ENCODE results near the gene TRPM8.

TRPM8 gene

GRCh38 chr2:234019896-234020295, 102.7 kb downstream of the TRPM8 start:
- TF ChIP-seq CTCF (IDR thresholded peaks at IDR 0.05; ENCODE audit: low read depth, low read length), result no peak
- no peak for TF ChIP-seq EZH2phosphoT487 (IDR thresholded peaks at IDR 0.05; ENCODE audit: low read depth)
- H3K27me3 ChIP-seq (ENCODE audit: low read depth, low read length), result 0 out of 2 replicates have a peak, but pooled peaks cover 4% of the 10 kb centered on the region
- no peaks in the 10 kb centered on the region for H3K79me2 ChIP-seq (ENCODE audit: low read length)
- no peak overlapping the region for H3K9ac ChIP-seq (ENCODE audit: low read length)
- H3K36me3 ChIP-seq (replicated peaks; ENCODE audit: low read depth, low read length), result no peaks in the 10 kb centered on the region
- no peak overlapping the region for H3K4me3 ChIP-seq (ENCODE audit: low read length)
- H2AFZ ChIP-seq (ENCODE audit: low read depth, low read length), result no peak overlapping the region
- H3K4me2 ChIP-seq (ENCODE audit: low read length), result no peak overlapping the region
- H4K20me1 ChIP-seq (ENCODE audit: insufficient read depth, low read length), result no peaks in the 10 kb centered on the region
- H3K9me3 ChIP-seq (ENCODE audit: insufficient read depth, low read length), result no peaks in the 10 kb centered on the region
- H3K27ac ChIP-seq (ENCODE audit: low read length), result no peak overlapping the region
- H3K4me1 ChIP-seq (ENCODE audit: low read length), result no peaks in the 10 kb centered on the region; the same call in 1 of the 2 replicates

DNA sequence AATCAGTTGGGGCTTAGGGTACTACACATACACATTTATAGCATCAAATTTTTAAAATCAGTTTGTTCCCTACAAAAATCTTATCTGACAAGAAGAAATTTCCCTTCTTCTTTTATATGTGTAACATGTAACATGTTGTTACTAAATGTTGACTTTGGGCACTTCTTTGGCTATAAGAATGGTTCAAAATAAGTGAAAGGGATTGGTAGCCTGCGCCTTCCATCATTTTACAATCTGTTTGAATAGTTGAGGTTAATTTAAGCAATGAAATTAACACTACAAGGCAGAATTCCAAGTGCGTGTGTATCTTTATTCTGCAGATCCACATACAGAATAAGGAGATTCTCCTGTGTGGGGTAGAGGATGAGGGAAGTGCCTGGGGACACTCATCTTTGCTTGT, 103.2 kb downstream of the TRPM8 start:
- Histone ChIP-seq H3K9me3 (ENCODE audit: insufficient read depth, low read length) (no peaks in the 10 kb centered on the region), H3K4me1 (ENCODE audit: low read length) (peaks cover 4% of the 10 kb centered on the region), H3K27ac (ENCODE audit: low read length) (no peak overlapping the region), H3K36me3 (replicated peaks; ENCODE audit: low read depth, low read length) (no peaks in the 10 kb centered on the region), H3K27me3 (ENCODE audit: low read depth, low read length) (0 out of 2 replicates have a peak, but pooled peaks cover 4% of the 10 kb centered on the region), H2AFZ (ENCODE audit: low read depth, low read length) (no peak overlapping the region), H3K4me2 (ENCODE audit: low read length) (no peak overlapping the region), H3K9ac (ENCODE audit: low read length) (no peak overlapping the region), H4K20me1 (ENCODE audit: insufficient read depth, low read length) (no peaks in the 10 kb centered on the region), H3K4me3 (ENCODE audit: low read length) (no peak overlapping the region), H3K79me2 (ENCODE audit: low read length) (no peaks in the 10 kb centered on the region)
- TF ChIP-seq EZH2phosphoT487 (IDR thresholded peaks at IDR 0.05; ENCODE audit: low read depth) (no peak), CTCF (IDR thresholded peaks at IDR 0.05; ENCODE audit: low read depth, low read length) (no peak)

- no peaks in the 10 kb centered on the region for H4K20me1 ChIP-seq (ENCODE audit: insufficient read depth, low read length)
- peaks cover 9% of the 10 kb centered on the region; the same call in 1 of the 2 replicates for H3K27me3 ChIP-seq (ENCODE audit: low read depth, low read length)
- no peak overlapping the region for H3K27ac ChIP-seq (ENCODE audit: low read length)
- no peaks in the 10 kb centered on the region for H3K79me2 ChIP-seq (ENCODE audit: low read length)
- no peak overlapping the region for H3K4me3 ChIP-seq (ENCODE audit: low read length)
- H3K9ac ChIP-seq (ENCODE audit: low read length), result no peak overlapping the region
- H3K4me1 ChIP-seq (ENCODE audit: low read length), result peaks cover 12% of the 10 kb centered on the region
- H3K36me3 ChIP-seq (replicated peaks; ENCODE audit: low read depth, low read length), result no peaks in the 10 kb centered on the region
- H3K9me3 ChIP-seq (ENCODE audit: insufficient read depth, low read length), result no peaks in the 10 kb centered on the region
- no peak for TF ChIP-seq CTCF (IDR thresholded peaks at IDR 0.05; ENCODE audit: low read depth, low read length)
- no peak for TF ChIP-seq EZH2phosphoT487 (IDR thresholded peaks at IDR 0.05; ENCODE audit: low read depth)
- no peak overlapping the region for H3K4me2 ChIP-seq (ENCODE audit: low read length)
- H2AFZ ChIP-seq (ENCODE audit: low read depth, low read length), result no peak overlapping the region
Measured at GRCh38 chr2:234022424-234022823, 105.3 kb downstream of the TRPM8 start.

DNA sequence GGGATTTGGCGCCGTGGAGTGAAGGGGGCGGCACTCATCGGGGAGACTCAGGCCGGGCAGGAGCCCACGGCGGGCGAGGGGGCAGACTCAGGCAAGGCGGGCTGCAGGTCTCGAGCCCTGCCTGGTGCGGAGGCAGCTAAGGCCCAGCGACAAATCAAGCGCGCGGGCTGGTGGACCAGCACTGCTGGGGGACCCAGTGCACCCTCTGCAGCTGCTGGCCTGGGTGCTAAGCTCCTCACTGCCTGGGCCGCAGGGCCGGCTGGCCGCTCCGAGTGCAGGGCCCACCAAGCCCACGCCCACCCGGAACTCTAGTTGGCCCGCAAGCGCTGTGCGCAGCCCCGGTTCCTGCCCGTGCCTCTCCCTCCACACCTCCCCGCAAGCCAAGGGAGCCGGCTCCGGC, 107.1 kb downstream of the TRPM8 start:
- H3K4me2 ChIP-seq (ENCODE audit: low read length), result no peak overlapping the region
- H3K9me3 ChIP-seq (ENCODE audit: insufficient read depth, low read length), result no peaks in the 10 kb centered on the region
- H3K27me3 ChIP-seq (ENCODE audit: low read depth, low read length), result peaks cover 12% of the 10 kb centered on the region; the same call in 1 of the 2 replicates
- H3K79me2 ChIP-seq (ENCODE audit: low read length), result no peaks in the 10 kb centered on the region
- no peak overlapping the region for H3K27ac ChIP-seq (ENCODE audit: low read length)
- H3K4me1 ChIP-seq (ENCODE audit: low read length), result peaks cover 12% of the 10 kb centered on the region
- H3K4me3 ChIP-seq (ENCODE audit: low read length), result no peak overlapping the region
- H2AFZ ChIP-seq (ENCODE audit: low read depth, low read length), result no peak overlapping the region
- no peak overlapping the region for H3K9ac ChIP-seq (ENCODE audit: low read length)
- no peaks in the 10 kb centered on the region for H4K20me1 ChIP-seq (ENCODE audit: insufficient read depth, low read length)
- TF ChIP-seq CTCF (IDR thresholded peaks at IDR 0.05; ENCODE audit: low read depth, low read length) (no peak), EZH2phosphoT487 (IDR thresholded peaks at IDR 0.05; ENCODE audit: low read depth) (no peak)
- H3K36me3 ChIP-seq (replicated peaks; ENCODE audit: low read depth, low read length), result no peaks in the 10 kb centered on the region
